ENCODE results near the gene ZDHHC14.
"Not testable (repeated sequence)": the region's sequence is repeated elsewhere in the genome, so short reads cannot be mapped to it uniquely, and the experiment has no call there.

ZDHHC14 gene

DNA sequence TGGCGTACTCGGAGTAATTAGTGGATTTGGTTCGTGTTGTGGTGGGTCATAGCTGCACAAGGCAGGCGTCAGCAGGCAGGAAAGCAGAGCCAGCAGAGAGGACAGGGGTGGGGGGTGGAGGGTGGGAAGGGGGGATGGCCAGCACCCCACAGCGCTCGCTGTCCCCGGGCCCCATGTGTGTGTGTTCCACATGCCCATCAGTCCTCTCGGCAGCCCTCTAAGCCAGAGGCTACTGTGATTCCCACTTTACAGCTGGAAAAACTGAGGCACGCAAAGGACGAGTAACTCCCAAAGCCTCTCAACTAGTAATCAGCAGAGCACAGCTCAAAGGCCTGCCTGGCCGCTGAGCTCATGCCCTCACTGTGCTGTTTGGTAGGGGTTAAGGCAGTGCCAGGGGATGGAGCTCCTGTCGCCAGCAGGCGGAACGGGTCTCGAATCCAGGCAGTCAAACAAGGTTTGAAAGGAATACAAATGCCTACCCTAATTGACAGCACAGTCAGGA lies 175.2 kb downstream of the ZDHHC14 start:
- Histone ChIP-seq H3K9me3 (ENCODE audit: control insufficient read depth in 2 of 2, low read length in 2 of 2) (no peaks in the 10 kb centered on the region), H3K36me3 (ENCODE audit: control insufficient read depth in 2 of 2, insufficient read depth in 2 of 2, low read length in 2 of 2) (no peaks in the 10 kb centered on the region), H3K4me3 (ENCODE audit: low read length in 2 of 2) (no peak overlapping the region), H3K4me1 (ENCODE audit: control insufficient read depth in 2 of 2, insufficient read depth in 2 of 2, low read length in 2 of 2) (peaks cover 4 to 8% of the 10 kb centered on the region in 2 donors), H3K9ac (ENCODE audit: low read depth in 1 of 2, low read length in 2 of 2) (no peak overlapping the region), H3K27ac (ENCODE audit: low read depth in 2 of 2, low read length in 2 of 2) (peak overlapping the region; percentile 36 to 57), H3K27me3 (ENCODE audit: control insufficient read depth in 2 of 2, insufficient read depth in 2 of 2, low read length in 2 of 2) (no peaks in the 10 kb centered on the region)

DNA sequence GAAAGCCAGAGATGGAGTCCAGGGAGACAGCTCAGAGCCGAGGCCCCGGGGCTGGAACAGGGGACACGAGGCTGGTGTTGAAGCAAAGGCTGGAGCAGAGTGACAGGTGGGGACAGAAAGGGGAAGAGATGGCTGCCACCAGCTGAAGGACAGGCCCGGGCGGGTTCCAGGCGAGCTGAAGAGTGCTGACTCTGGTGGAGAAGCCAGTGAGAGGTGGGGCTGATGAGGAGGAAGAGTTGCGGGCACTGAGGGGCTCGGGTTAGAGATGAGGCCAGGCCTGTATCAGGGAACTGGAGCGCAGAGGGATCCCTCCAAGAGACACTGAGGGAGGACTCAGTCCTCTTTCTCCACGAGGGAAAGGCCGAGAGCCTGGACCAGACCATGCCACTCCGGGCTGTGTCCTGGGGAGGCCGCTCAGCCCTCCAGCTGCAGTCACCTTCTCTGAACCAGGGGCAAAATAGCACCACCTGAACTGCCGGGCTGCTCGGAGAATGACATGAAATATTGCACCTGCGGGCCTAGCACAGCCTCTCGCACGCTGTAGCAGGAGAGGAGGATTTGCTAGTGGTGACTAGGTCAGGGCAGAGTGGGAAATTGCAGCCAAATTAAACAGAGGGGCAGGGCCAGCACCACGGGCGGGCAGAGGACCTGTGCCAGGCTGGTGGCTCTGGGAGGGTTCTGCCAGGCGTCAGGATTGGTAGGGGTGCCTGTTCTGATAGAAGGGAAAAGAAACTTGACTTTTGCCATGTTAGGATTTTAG lies 175.9 kb downstream of the ZDHHC14 start:
- Histone ChIP-seq H3K4me3 (ENCODE audit: low read length in 2 of 2) (no peak overlapping the region), H3K9ac (ENCODE audit: low read depth in 1 of 2, low read length in 2 of 2) (no peak overlapping the region), H3K27me3 (ENCODE audit: control insufficient read depth in 2 of 2, insufficient read depth in 2 of 2, low read length in 2 of 2) (no peaks in the 10 kb centered on the region), H3K27ac (ENCODE audit: low read depth in 2 of 2, low read length in 2 of 2) (peak overlapping the region; percentile 36 to 57), H3K9me3 (ENCODE audit: control insufficient read depth in 2 of 2, low read length in 2 of 2) (no peaks in the 10 kb centered on the region), H3K36me3 (ENCODE audit: control insufficient read depth in 2 of 2, insufficient read depth in 2 of 2, low read length in 2 of 2) (no peaks in the 10 kb centered on the region), H3K4me1 (ENCODE audit: control insufficient read depth in 2 of 2, insufficient read depth in 2 of 2, low read length in 2 of 2) (peaks cover 4 to 8% of the 10 kb centered on the region in 2 donors)

DNA sequence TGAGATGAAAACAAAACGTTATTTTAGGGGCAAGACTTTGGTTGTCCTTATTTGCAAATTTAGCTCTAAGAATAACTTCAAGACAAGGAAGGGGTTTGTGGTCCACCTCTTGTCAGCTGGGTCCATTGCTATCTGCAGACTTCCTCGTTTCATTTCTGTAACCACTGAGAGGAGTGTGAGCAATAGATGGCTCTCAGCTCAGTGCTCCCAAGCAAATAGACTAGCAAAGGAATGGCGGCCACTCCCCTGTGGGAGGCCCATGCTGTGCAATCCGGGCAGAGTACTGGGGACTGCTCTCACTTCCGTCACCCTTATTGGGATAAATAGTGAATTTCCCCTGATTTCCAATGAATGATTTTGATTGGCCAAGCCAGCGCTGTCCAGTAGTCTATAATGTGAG lies 176.6 kb downstream of the ZDHHC14 start:
- Histone ChIP-seq H3K36me3 (ENCODE audit: control insufficient read depth in 2 of 2, insufficient read depth in 2 of 2, low read length in 2 of 2) (no peaks in the 10 kb centered on the region), H3K9ac (ENCODE audit: low read depth in 1 of 2, low read length in 2 of 2) (no peak overlapping the region), H3K4me1 (ENCODE audit: control insufficient read depth in 2 of 2, insufficient read depth in 2 of 2, low read length in 2 of 2) (peaks cover 4 to 11% of the 10 kb centered on the region in 2 donors), H3K27ac (ENCODE audit: low read depth in 2 of 2, low read length in 2 of 2) (no peak overlapping the region), H3K4me3 (ENCODE audit: low read length in 2 of 2) (no peak overlapping the region), H3K27me3 (ENCODE audit: control insufficient read depth in 2 of 2, insufficient read depth in 2 of 2, low read length in 2 of 2) (no peaks in the 10 kb centered on the region), H3K9me3 (ENCODE audit: control insufficient read depth in 2 of 2, low read length in 2 of 2) (no peaks in the 10 kb centered on the region)

DNA sequence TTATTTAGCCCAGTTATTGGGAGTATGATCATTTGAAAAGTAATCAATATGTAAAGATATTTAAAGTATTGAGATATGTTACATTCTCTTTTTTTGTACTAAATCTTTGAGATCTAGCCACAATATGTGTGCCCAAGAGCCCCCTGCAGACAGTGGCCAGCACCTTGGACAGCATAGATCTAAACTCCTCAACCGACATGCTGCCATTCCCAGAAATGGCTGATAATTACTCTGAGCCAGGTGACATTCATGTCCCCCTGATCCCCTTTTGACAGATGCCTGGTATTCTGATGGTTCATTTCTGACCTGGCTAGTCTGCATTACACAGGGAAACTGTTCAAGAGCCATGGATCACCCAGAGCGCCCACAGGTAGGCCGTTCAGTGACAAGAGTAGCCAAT lies 177.1 kb downstream of the ZDHHC14 start:
- H3K27ac ChIP-seq (ENCODE audit: low read depth in 2 of 2, low read length in 2 of 2), result no peak overlapping the region
- no peak overlapping the region for H3K4me3 ChIP-seq (ENCODE audit: low read length in 2 of 2)
- no peaks in the 10 kb centered on the region for H3K36me3 ChIP-seq (ENCODE audit: control insufficient read depth in 2 of 2, insufficient read depth in 2 of 2, low read length in 2 of 2)
- no peaks in the 10 kb centered on the region for H3K27me3 ChIP-seq (ENCODE audit: control insufficient read depth in 2 of 2, insufficient read depth in 2 of 2, low read length in 2 of 2)
- H3K9me3 ChIP-seq (ENCODE audit: control insufficient read depth in 2 of 2, low read length in 2 of 2), result no peaks in the 10 kb centered on the region
- H3K9ac ChIP-seq (ENCODE audit: low read depth in 1 of 2, low read length in 2 of 2), result no peak overlapping the region
- H3K4me1 ChIP-seq (ENCODE audit: control insufficient read depth in 2 of 2, insufficient read depth in 2 of 2, low read length in 2 of 2), result peaks cover 4 to 11% of the 10 kb centered on the region in 2 donors

DNA sequence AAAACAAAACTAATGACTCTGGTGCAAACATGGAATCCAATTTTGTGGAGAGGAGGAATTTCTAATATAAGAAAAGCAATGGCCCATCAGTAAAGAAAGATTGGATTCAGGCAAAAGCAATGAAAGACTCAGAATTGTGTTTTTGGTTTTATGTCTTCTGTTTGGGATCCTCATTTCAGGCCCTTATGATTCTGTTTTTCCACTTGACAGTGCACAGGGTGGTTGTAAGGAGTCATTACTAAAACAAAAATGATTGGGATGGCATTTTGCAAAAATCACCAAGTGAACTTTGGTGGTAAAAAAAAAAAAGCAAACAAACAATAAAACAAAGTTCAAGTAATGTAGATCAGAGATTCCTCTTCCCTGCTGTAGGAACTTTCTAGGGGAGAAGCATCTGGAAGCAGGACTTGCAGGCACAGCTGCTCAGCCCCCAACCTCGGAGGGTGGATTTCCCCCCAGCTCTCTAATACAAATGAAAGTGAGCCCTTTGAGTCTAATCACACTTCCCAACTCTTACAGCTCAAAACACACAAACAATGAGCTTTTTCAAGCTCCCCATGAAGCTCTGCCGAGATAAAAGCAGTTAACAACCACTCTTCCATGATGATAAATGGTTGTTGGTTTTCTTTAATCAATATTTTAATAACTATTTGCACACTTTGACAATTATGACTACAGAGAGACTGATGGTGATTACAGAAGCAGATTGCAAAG lies 177.7 kb downstream of the ZDHHC14 start:
- no peaks in the 10 kb centered on the region for H3K27me3 ChIP-seq (ENCODE audit: control insufficient read depth in 2 of 2, insufficient read depth in 2 of 2, low read length in 2 of 2)
- H3K27ac ChIP-seq (ENCODE audit: low read depth in 2 of 2, low read length in 2 of 2), result no peak overlapping the region
- no peaks in the 10 kb centered on the region for H3K9me3 ChIP-seq (ENCODE audit: control insufficient read depth in 2 of 2, low read length in 2 of 2)
- H3K9ac ChIP-seq (ENCODE audit: low read depth in 1 of 2, low read length in 2 of 2), result no peak overlapping the region
- no peak overlapping the region for H3K4me3 ChIP-seq (ENCODE audit: low read length in 2 of 2)
- no peaks in the 10 kb centered on the region for H3K36me3 ChIP-seq (ENCODE audit: control insufficient read depth in 2 of 2, insufficient read depth in 2 of 2, low read length in 2 of 2)
- peaks cover 4 to 11% of the 10 kb centered on the region in 2 donors for H3K4me1 ChIP-seq (ENCODE audit: control insufficient read depth in 2 of 2, insufficient read depth in 2 of 2, low read length in 2 of 2)

DNA sequence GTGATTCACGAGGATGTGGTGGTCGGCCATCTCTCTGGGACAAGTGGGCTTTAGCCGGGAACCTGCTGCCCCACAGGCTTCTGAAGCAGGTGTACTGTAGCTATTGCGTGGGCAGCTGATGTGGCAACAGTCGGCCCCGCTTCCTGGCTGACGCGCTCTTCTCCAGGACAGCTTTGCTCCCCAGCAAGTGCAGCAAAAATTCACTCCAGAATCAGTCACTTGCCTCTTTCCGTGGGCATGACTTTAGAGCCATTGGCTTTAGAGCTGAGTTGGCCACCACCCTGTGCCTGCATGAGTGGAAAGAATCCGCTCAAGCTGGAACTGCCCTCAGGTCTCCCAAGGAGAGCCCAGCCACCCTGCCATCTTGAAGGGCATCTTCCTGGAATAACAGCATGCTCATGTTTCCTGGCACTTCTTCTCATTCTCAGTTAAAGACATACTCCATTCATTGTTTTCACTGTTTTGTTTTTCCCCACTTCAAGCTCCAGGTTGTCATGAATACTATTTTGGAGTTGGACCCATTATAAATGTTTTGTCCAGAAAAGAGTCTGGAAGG lies 178.3 kb downstream of the ZDHHC14 start:
- Histone ChIP-seq H3K36me3 (ENCODE audit: control insufficient read depth in 2 of 2, insufficient read depth in 2 of 2, low read length in 2 of 2) (no peaks in the 10 kb centered on the region), H3K9ac (ENCODE audit: low read depth in 1 of 2, low read length in 2 of 2) (no peak overlapping the region), H3K9me3 (ENCODE audit: control insufficient read depth in 2 of 2, low read length in 2 of 2) (no peaks in the 10 kb centered on the region), H3K27me3 (ENCODE audit: control insufficient read depth in 2 of 2, insufficient read depth in 2 of 2, low read length in 2 of 2) (no peaks in the 10 kb centered on the region), H3K27ac (ENCODE audit: low read depth in 2 of 2, low read length in 2 of 2) (no peak overlapping the region), H3K4me1 (ENCODE audit: control insufficient read depth in 2 of 2, insufficient read depth in 2 of 2, low read length in 2 of 2) (peaks cover 4 to 11% of the 10 kb centered on the region in 2 donors), H3K4me3 (ENCODE audit: low read length in 2 of 2) (no peak overlapping the region)

DNA sequence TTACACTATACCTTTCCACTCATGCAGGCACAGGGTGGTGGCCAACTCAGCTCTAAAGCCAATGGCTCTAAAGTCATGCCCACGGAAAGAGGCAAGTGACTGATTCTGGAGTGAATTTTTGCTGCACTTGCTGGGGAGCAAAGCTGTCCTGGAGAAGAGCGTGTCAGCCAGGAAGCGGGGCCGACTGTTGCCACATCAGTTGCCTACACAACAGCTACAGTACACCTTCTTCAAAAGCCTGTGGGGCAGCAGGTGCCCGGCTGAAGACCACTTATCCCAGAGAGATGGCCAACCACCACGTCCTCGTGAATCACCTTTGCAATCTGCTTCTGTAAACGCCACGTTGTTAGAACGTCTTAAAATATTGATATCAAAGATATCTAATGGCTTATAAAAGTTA lies 179.1 kb downstream of the ZDHHC14 start:
- H3K4me3 ChIP-seq (ENCODE audit: low read length in 2 of 2); H3K27me3 ChIP-seq (ENCODE audit: control insufficient read depth in 2 of 2, insufficient read depth in 2 of 2, low read length in 2 of 2); H3K9me3 ChIP-seq (ENCODE audit: control insufficient read depth in 2 of 2, low read length in 2 of 2); H3K36me3 ChIP-seq (ENCODE audit: control insufficient read depth in 2 of 2, insufficient read depth in 2 of 2, low read length in 2 of 2); H3K9ac ChIP-seq (ENCODE audit: low read depth in 1 of 2, low read length in 2 of 2); H3K27ac ChIP-seq (ENCODE audit: low read depth in 2 of 2, low read length in 2 of 2): not testable (repeated sequence)
- H3K4me1 ChIP-seq (ENCODE audit: control insufficient read depth in 2 of 2, insufficient read depth in 2 of 2, low read length in 2 of 2), result peaks cover 4 to 11% of the 10 kb centered on the region in 2 donors

DNA sequence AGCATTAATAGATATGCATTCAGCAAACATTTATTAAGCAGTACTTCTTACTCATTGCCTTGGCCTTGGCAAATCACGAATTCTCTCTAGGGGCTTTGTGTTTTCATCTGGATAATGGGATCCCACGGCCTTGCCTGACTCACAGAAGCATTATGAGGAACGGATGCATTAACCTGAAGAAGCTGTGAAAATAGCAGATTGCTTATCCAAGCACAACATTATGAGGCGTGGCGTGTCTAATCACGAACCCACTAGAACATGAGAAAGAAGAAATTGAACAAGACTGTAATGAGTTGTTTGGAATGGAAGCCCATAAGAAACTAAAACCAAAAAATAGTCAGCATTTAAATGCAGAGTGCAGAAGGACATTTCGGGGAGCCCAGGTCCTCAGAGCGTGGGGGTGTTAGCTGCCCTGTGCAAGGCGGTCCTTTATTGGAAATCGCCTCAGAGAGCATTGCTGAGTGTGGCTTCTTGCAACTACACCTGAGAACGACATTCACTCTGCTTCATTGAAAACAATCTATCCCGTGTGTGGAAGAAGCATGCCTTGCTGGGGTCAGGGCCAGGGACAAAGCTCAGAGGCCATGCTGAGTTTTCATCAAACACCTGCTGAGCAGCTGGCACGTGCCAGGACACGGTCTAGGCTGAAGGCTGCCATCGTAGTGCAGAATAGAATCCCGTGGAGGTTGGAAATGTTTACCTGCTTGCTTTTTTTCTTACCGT lies 179.9 kb downstream of the ZDHHC14 start:
- Histone ChIP-seq H3K9ac (ENCODE audit: low read depth in 1 of 2, low read length in 2 of 2) (no peak overlapping the region), H3K27ac (ENCODE audit: low read depth in 2 of 2, low read length in 2 of 2) (peak overlapping the region; percentile 9 to 35), H3K4me1 (ENCODE audit: control insufficient read depth in 2 of 2, insufficient read depth in 2 of 2, low read length in 2 of 2) (peaks cover 4 to 11% of the 10 kb centered on the region in 2 donors), H3K9me3 (ENCODE audit: control insufficient read depth in 2 of 2, low read length in 2 of 2) (no peaks in the 10 kb centered on the region), H3K27me3 (ENCODE audit: control insufficient read depth in 2 of 2, insufficient read depth in 2 of 2, low read length in 2 of 2) (no peaks in the 10 kb centered on the region), H3K36me3 (ENCODE audit: control insufficient read depth in 2 of 2, insufficient read depth in 2 of 2, low read length in 2 of 2) (no peaks in the 10 kb centered on the region), H3K4me3 (ENCODE audit: low read length in 2 of 2) (no peak overlapping the region)

DNA sequence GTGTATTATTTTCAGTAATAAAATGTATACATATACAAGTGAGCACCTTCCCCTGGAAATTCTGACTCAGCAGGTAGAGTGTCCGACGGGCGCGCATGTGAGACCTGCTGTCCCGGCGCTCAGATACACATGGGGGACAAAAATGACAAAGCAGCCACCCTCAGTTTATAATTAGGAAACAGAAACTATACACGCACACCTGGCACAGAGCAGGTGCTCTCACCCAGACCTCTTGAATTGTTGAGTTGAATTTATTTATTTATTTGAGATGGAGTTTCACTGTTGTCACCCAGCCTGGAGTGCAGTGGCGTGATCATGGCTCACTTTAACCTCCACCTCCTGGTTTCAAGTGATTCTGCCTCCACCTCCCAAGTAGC lies 180.4 kb downstream of the ZDHHC14 start:
- Histone ChIP-seq H3K9me3 (ENCODE audit: control insufficient read depth in 2 of 2, low read length in 2 of 2) (no peaks in the 10 kb centered on the region), H3K4me1 (ENCODE audit: control insufficient read depth in 2 of 2, insufficient read depth in 2 of 2, low read length in 2 of 2) (peaks cover 4 to 11% of the 10 kb centered on the region in 2 donors), H3K9ac (ENCODE audit: low read depth in 1 of 2, low read length in 2 of 2) (no peak overlapping the region), H3K4me3 (ENCODE audit: low read length in 2 of 2) (no peak overlapping the region), H3K27ac (ENCODE audit: low read depth in 2 of 2, low read length in 2 of 2) (peak overlapping the region; percentile 19 to 35), H3K27me3 (ENCODE audit: control insufficient read depth in 2 of 2, insufficient read depth in 2 of 2, low read length in 2 of 2) (no peaks in the 10 kb centered on the region), H3K36me3 (ENCODE audit: control insufficient read depth in 2 of 2, insufficient read depth in 2 of 2, low read length in 2 of 2) (no peaks in the 10 kb centered on the region)
